Measurements from ENCODE around the gene STK33. TPM values are rescaled to one million over a fixed set of nuclear protein-coding genes. Genes with fewer than 3 reads are reported as not detected.

The STK33 gene
- total RNA-seq, 4 donors from 2014 or later, result 1.9 to 18.9 (median 3.1) TPM

DNA sequence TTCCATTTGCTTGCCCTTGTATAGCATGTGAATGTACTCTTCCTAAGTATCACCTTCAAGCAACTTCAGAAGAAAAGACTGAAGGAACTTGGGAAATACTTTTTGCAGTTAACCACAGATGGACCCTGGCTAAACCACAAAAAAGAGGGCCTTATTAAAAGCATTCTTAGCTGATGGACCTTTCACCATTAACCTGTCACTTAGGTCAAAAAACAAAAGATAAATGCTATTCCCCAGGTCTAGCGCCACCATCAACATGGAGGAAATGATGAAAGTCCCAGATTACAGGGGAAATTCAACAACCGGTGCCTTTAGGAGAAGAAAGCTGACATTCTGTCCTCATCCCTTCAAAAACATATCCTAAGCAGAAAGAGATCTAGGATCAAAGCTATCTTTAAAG is 29.5 kb downstream of the STK33 start:
- TF ChIP-seq POLR2A (IDR thresholded peaks at IDR 0.05), result no peak
- TF ChIP-seq, protein P1, sequence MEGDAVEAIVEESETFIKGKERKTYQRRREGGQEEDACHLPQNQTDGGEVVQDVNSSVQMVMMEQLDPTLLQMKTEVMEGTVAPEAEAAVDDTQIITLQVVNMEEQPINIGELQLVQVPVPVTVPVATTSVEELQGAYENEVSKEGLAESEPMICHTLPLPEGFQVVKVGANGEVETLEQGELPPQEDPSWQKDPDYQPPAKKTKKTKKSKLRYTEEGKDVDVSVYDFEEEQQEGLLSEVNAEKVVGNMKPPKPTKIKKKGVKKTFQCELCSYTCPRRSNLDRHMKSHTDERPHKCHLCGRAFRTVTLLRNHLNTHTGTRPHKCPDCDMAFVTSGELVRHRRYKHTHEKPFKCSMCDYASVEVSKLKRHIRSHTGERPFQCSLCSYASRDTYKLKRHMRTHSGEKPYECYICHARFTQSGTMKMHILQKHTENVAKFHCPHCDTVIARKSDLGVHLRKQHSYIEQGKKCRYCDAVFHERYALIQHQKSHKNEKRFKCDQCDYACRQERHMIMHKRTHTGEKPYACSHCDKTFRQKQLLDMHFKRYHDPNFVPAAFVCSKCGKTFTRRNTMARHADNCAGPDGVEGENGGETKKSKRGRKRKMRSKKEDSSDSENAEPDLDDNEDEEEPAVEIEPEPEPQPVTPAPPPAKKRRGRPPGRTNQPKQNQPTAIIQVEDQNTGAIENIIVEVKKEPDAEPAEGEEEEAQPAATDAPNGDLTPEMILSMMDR (IDR thresholded peaks at IDR 0.05), result no peak
- Histone ChIP-seq H3K27me3 (no peaks in the 10 kb centered on the region), H3K4me1 (no peaks in the 10 kb centered on the region), H3K9me3 (no peaks in the 10 kb centered on the region), H3K4me3 (no peak overlapping the region), H3K36me3 (no peaks in the 10 kb centered on the region), H3K27ac (no peak overlapping the region)
- no peak for DNase-seq

DNA sequence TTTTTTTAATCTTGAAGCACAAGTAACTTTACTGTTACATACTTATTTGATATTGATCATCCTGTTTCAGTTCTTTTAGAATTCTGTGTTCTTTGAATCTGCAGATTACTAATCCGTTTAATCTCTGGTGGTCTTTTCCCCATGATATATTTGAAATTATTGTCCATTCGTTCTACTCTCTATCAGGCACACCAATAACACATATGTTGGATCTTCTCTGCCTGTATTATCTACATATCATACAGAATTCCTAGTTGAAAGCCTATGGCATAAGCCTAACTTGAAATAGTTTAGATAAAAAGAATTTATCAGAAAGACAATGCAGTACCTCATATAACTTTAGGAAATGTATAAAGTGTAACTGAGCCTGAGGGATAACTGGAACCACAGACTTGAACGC is 32.6 kb downstream of the STK33 start:
- Histone ChIP-seq H3K4me3 (no peak overlapping the region), H3K4me1 (no peaks in the 10 kb centered on the region), H3K36me3 (no peaks in the 10 kb centered on the region), H3K27me3 (no peaks in the 10 kb centered on the region), H3K27ac (no peak overlapping the region), H3K9me3 (no peaks in the 10 kb centered on the region)
- TF ChIP-seq POLR2A (IDR thresholded peaks at IDR 0.05), result no peak
- TF ChIP-seq, protein P1 (IDR thresholded peaks at IDR 0.05), result no peak
- DNase-seq, result no peak

DNA sequence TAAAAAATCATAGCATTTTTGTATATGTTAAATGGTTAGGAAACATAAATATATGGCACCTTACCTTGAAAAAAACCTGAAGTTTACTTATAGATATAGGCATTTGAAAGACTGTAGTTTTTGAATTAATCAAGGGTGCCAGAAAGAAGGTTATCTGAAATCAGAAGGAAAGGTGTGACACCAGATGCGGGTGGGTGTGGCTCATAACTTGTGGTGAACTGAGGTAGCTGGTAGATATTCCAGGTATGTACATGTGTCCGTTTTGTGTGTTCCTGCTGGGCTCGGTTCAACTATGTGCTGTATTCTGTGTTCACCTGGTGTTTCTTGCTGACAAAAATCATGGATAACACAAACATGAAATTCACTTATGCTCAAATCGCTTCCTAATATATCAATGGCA is 35.6 kb downstream of the STK33 start:
- no peaks in the 10 kb centered on the region for H3K36me3 ChIP-seq
- no peaks in the 10 kb centered on the region for H3K27me3 ChIP-seq
- no peaks in the 10 kb centered on the region for H3K9me3 ChIP-seq
- no peak for TF ChIP-seq POLR2A (IDR thresholded peaks at IDR 0.05)
- TF ChIP-seq, protein P1 (IDR thresholded peaks at IDR 0.05), result no peak
- no peak for DNase-seq
- no peaks in the 10 kb centered on the region for H3K4me1 ChIP-seq
- no peak overlapping the region for H3K27ac ChIP-seq
- no peak overlapping the region for H3K4me3 ChIP-seq

DNA sequence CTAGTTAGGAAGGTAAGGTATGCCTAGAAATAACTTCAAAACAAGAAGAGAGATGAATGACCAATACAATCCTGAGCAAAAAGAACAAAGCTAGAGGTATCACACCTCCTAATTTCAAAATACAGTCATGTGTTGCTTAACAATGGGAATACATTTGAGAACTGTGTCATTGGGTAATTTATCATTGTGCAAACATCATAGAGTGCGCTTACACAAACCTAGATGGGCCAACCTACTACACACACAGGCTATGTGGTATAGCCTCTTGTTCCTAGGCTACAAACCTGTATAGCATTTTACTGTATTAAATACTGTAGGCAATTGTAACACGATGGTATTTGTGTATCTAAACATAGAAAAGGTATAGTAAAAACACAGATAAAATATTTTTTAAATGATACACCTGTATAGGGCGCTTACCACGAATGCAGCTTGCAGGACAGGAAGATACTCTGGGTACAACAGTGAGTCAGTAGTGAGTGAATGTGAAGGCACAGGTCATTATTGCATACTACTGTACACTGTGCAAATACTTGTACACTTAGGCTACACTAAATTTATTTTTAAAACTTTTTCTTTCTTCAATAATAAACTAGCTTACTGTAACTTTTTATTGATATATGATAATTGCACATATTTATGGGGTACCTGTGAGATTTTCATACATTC is 48.2 kb downstream of the STK33 start:
- Histone ChIP-seq H3K27me3 (no peaks in the 10 kb centered on the region), H3K4me1 (no peaks in the 10 kb centered on the region), H3K27ac (no peak overlapping the region), H3K36me3 (no peaks in the 10 kb centered on the region), H3K4me3 (no peak overlapping the region), H3K9me3 (no peaks in the 10 kb centered on the region)
- no peak for DNase-seq
- TF ChIP-seq, protein P1 (IDR thresholded peaks at IDR 0.05), result no peak
- TF ChIP-seq POLR2A (IDR thresholded peaks at IDR 0.05), result no peak

DNA sequence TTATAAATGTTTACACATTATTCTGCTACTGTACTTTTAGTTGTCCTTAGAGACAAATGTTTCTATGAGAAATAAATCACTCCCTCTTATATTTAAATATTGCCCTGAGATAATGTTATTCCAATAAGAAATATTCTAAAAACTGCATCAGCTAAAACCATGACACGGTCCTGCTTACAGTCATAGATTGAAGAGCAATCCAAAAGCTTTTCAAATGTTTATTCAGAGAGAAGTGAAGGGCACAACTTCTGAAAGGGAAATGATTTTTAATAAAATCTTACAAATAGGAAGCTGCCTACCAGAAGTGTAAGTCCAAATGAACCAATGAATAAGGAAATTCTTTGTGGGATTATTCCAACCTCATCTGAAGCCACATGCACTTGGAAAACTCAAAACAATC is 49.2 kb downstream of the STK33 start:
- TF ChIP-seq, protein P1 (IDR thresholded peaks at IDR 0.05), result no peak
- TF ChIP-seq POLR2A (IDR thresholded peaks at IDR 0.05), result no peak
- H3K36me3 ChIP-seq, result no peaks in the 10 kb centered on the region

DNA sequence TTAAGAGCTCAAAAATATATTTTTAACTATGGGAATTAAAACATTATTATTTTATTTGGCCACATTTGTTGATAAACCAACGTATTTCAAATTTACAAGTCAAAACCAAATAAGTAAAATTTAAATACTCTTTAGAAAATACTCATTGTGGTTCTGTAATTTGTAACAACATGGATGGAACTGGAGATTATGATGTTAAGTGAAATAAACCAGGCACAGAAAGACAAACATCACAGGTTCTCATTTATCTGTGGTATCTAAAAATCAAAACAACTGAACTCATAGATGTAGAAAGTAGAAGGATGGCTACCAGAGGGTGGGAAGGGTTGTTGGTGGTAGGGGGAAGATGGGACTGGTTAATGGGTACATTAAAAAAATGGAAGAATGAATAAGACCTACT is 50.8 kb downstream of the STK33 start:
- Histone ChIP-seq H3K9me3 (no peaks in the 10 kb centered on the region), H3K27me3 (no peaks in the 10 kb centered on the region), H3K4me3 (no peak overlapping the region), H3K27ac (no peak overlapping the region), H3K36me3 (no peaks in the 10 kb centered on the region), H3K4me1 (no peaks in the 10 kb centered on the region)
- no peak for TF ChIP-seq POLR2A (IDR thresholded peaks at IDR 0.05)
- TF ChIP-seq, protein P1 (IDR thresholded peaks at IDR 0.05), result no peak
- no peak for DNase-seq

More for the DNA sequence above, 49.2 kb downstream of the STK33 start:
- no peaks in the 10 kb centered on the region for H3K9me3 ChIP-seq
- H3K27me3 ChIP-seq, result no peaks in the 10 kb centered on the region
- H3K27ac ChIP-seq, result no peak overlapping the region
- no peaks in the 10 kb centered on the region for H3K4me1 ChIP-seq
- H3K4me3 ChIP-seq, result no peak overlapping the region
- DNase-seq, result no peak
